IMR-90 (cell line): ENCODE results near the gene ACAN.

Source experiments
- BHLHE40 ChIP-seq: fragments of 150-350 bp; IDR thresholded peaks from 2 replicates; pipeline ENCODE4 v1.6.1; 2016; ENCODE audit warnings: mild to moderate bottlenecking, low read depth, low read length
- CTCF ChIP-seq: conservative IDR thresholded peaks from 2 replicates; pipeline ENCODE4 v1.5.1; 2012; ENCODE audit warnings: mild to moderate bottlenecking, low read depth, low read length, improper control_type of control experiment
- POLR2A ChIP-seq: IDR thresholded peaks from 2 replicates; pipeline ENCODE4 v1.6.1; 2012; ENCODE audit warnings: mild to moderate bottlenecking, low read depth, low read length

GRCh38 chr15:88915354-88915753 lies 112.1 kb downstream of the ACAN start:
- TF ChIP-seq CTCF (no peak), POLR2A (no peak), BHLHE40 (no peak)
